Pulmonary artery endothelial cell (primary cell): ENCODE measurements around the gene SMG9. TPM values are rescaled to one million over a fixed set of nuclear protein-coding genes. Genes with fewer than 3 reads are reported as not detected.

ENCODE experiments used
- DNase-seq: peaks from one replicate; pipeline ENCODE4 v3.0.0-alpha.2; 2011; ENCODE audit warnings: low read depth, low spot score
- total RNA-seq: library from RNA; depleted of rRNA; stranded (reverse); fragments of >200 nt; gene quantifications from 2 replicates; pipeline ENCODE4 v1.2.3, GENCODE V29; 2014

The SMG9 gene
- total RNA-seq = 5.9 and 10.4 TPM in 2 replicates

GRCh38 chr19:43754503-43755255, at the start of gene SMG9:
SMG9 (minus strand) TSS chr19:43754962; CDS start chr19:43750741, 4,221 bp downstream.
- DNase-seq = peak; percentile 83

- DNase-seq = no peak
Observed at GRCh38 chr19:43804432-43804831, 49.7 kb upstream of the SMG9 start.

DNA sequence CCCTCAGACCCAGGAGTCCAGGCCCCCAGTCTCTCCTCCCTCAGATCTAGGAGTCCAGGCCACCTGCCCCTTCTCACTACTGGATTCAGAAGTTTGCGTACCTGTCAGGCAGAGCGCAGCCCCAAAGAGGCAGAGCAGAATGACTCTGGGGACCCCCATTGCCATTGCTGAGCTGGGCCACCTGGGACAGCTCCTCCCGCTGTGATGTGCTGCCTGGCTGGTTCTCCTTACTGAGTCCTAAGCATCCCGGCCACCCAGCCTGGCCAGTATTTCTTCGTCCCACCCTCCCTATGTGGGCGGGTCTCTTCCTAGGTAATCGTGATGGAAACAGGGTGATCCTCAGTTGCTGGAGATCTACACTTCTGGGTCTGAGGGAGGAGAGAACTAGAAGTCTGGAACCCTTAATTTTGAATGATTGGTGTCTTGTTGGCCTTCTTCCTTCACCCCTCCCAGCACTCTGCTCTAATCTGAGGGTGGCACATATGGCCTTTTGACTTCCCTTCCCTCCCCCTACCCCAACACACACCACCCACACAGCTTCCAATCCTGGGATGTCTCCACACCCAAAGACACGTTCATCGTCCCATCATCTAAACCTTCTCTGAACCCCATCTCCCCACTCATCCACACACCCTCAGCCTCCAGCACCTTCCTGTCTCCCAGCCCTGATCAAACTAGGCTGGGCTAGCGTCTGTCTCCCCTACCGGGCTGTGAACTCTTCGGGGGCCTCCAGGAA, 47.6 kb upstream of the SMG9 start, which contains the start of gene LYPD5:
LYPD5 (minus strand) TSS at position 232 of the 736 bp plus-strand sequence; CDS start at position 165, 67 bp downstream.
- no peak for DNase-seq

DNA sequence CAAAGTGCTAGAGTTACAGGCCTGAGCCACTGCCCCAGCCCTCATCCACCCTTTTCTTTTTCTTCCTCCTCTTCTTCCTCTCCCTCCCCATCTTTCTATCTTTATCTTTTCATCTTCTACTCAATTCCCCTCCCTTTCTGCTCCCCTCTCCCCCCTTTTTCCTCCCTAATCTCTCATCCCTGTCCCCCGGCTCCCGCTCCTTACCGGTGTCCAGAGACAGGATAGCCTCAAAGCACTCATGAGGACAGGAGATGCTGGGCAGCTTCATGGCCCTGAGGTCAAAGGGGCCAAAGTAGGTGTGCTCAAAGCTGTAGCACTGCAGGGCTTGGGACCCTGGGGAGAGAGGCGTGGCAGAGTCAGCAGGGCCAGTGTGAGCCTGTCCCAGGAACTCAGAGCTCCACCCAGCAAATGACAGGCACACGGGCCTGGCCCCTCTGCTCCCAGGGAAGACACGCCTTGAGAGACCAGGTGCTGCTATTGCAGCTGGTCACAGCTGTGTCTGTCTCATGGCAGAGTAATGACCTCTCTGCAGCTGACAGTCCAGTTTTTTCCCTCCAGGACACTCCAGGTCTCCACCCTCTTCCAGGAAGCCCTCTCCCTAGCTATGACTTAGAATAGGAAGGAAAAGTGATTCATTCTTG, 44.9 kb upstream of the SMG9 start:
- DNase-seq = no peak

GRCh38 chr19:43798546-43799409, 44.0 kb upstream of the SMG9 start:
- no peak for DNase-seq

GRCh38 chr19:43798026-43798545, 43.3 kb upstream of the SMG9 start:
- DNase-seq = no peak

DNA sequence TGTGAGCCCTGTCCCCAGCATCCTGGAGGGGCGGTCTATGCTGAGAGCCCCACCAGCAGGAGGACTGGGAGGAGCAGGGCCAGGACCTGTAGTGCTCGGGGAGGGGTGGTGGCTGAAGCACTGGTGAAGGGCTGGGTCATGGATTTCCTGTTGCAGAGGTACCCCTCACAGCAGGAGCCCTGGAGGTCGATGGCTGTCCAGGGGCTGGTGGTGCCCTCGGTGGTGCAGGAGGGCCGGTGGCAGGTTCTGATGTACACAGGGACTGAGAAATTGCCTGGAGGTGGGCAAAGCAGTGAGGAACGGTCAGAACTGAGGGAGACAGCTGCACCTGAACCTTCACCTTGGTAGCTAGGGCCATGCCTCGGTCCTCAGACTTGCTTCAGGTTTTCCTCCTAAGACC, 42.8 kb upstream of the SMG9 start:
- no peak for DNase-seq

DNA sequence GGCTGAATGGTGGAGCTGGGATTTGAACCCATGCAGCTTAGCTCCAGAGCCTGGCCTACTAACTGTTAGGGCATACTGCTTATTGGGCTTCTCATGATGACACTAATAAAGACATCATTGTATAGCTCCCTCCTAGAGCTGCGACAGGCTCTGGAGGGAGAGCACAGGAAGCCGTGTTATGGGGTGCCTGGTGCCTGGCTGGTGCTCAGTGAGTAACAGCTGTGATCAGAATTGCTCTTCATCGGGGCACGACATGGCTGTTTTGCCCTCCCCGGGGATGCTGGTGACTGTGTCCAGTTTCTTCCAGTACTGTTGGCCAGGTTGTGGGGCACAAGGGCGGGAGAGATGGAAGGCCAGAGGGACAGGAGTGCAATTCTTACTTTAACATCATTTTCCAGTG, 42.4 kb upstream of the SMG9 start:
- DNase-seq = no peak

GRCh38 chr19:43790587-43790986, 35.8 kb upstream of the SMG9 start:
- no peak for DNase-seq

DNA sequence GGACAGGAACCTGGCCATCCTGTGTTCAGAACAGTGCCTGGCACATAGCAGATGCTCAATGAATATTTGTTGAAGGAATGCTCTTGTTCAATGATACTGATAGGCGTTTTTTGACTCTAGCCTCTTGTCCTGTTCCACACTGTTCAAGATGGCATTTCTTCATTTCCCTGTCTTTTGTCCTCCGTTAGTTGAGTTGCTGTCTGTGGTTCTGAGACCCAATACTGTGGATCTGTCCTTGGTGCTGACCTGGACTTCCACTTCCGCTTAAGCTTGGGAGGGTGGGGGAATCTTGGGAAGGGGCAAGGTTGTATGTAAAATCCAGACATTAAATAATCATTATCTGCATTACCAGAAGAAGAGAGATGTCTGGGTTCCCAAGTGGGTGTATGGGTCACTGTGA, 34.3 kb upstream of the SMG9 start:
- DNase-seq = no peak

DNA sequence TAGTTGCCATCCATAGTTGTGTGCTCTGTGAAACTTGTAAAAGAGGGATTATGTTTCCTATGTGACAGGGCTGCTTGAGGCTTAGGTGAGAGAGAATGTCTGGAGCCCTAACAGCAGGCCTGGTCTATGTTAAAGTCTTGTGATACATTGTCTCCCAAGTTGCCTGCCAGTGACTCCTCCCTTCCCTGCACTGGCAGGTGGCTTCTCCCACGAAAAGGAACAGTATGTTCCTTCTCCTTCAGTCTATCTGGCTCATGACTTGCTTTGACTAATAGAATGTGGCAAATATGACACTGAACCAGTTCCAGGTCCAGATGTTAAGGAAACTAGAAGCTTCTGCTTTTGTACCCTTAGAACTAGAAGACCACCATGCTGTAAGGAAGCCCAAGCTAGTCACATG, 31.9 kb upstream of the SMG9 start:
- DNase-seq = no peak

DNA sequence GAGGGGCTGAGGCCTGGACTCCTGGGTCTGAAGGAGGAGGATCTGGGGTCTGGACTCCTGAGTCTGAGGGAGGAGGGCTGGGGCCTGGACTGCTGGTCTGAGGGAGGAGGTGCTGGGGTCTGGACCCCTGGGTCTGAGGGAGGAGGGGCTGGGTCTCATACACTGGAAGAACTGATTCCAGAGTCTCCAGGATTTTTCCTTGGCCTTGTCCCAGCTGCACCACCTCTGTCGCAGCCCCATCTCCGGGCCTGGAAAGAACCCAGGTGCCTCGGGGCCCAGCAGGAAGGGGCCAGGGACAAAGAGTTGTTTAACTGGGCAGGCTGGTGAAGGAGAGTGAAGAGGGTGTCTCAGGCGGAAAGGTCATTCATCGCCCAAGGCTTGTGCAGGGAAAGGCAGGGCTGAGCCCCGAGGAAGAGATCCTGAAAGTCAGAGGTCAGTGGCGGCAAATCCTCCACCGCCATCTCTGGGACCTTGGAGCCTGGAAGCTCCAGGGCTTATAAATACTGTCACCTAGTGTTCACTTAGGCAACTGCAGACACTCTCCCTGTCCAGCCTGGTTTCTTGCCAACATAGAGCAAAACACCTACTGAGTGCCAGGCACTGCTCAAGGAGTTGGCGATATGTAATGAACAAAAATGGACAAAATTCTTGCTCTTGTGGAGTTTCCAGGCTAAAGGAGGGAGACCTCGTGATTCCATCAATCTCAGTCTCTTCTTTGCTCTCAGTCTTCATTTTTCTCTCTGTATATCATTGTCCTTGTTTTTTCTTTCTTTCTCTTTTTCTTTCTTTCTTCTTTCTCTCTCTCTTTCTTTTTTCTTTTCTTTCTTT, 30.4 kb upstream of the SMG9 start:
- DNase-seq = no peak

DNA sequence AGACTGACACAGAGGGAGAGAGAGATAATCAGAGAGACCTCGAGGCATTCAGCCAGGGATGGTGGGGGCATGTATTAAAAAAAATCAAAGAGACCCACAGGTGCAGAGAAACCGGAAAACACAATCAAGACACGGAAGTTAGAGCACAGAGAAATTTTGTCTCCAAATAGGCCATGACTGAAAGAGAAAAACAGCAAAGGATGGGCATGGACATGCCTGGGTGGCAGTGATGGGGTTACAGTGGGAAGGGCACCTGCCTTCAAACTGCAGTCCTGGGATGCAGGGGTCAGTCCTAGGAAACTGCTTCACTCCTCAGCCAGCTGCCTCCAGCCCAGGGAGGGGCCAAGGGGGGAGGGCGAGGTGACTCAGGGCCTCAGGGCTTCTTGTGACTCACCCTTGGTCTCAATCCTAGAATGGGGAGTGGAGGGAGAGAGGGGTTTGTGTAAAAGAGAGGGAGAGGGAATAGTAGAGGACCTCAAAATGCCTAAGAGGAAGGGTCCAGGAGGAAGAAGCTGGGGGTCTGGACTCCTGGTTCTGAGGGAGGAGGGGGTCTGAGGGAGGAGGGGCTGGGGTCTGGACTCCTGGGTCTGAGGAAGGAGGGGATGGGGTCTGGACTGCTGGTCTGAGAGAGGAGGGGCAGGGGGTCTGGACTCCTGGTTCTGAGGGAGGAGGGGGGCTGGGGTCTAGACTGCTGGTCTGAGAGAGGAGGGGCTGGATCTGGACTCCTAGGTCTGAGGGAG, 29.6 kb upstream of the SMG9 start:
- DNase-seq = peak; percentile 45

DNA sequence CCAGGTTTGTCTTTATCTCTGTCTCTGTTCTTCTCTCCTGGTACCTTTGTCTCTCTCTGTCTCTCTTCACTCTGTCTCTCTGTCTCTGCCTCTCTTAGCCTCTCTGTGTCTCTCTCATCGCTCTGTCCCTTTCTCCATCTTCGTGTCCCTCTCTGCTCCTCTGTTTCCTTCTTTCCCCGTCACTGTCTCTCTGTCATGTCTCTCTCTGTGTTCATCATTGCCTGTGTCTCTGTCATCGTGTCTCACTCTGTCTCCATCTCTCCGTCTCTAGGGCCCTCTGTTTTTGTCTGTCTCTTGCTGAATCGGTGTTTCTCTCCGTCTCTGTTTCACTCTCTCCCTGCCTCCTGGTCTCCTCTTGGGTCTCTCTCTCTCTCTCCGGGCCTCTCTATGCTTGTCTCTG, 28.9 kb upstream of the SMG9 start:
- no peak for DNase-seq

GRCh38 chr19:43782689-43783231, 28.0 kb upstream of the SMG9 start:
- no peak for DNase-seq

DNA sequence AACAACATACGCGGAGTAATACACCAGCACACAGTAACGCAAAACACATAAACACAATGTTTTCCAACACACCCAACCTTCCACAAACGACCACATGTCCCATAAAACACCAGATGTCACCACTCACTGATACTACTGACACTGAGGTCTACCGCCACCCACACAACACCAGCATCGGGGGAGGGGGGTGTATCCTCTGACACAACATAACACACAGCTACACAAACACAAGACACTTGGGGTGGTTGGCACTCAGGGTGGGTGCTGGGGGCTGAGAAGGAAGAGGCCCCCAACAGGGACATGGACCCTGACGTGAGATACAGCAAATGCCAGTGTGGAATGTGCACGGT, 27.5 kb upstream of the SMG9 start:
- DNase-seq = no peak

DNA sequence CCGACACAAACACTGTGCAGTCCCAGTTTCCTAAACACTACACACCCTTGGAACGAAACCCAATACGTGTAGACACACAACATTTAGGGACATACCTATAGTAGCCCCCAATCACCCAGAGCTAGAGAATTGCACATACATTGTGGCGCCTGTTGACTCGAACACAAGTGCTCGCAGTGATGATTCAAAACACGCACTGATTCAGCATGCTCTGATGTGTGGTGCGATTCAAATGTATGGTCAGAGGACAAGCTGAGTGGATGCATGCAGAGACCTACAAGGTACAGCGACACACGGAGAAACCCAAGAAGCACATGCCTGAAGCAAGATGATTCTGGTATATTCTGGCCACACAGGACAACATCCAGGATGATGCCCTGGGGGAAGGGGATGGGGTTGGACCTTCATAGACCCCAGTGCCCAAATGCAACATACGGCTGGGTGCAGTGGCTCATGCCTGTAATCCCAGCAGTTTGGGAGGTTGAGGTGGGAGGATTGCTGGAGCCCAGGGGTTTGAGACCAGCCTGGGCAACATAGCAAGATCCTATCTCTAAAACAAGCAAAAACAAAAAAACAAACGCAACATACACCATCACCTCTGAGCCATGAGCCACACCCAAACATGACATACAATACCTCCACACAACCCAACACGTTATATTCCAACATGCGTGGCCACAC, 27.0 kb upstream of the SMG9 start:
- no peak for DNase-seq

- no peak for DNase-seq
Observed at GRCh38 chr19:43780706-43781525, 26.2 kb upstream of the SMG9 start, which contains the start of gene KCNN4. KCNN4 (minus strand) TSS chr19:43780973; CDS start chr19:43780861, 112 bp downstream.
